DMS79 treated with DMSO at 0.1 percent for 48 hours (cell line): Measurements from ENCODE around the gene DDI1.

Source experiments
- DNase-seq: peaks from one replicate; lab custom pipeline; 2025; lab: John Stamatoyannopoulos, UW

Gene DDI1

GRCh38 chr11:104078245-104078644, 41.8 kb downstream of the DDI1 start:
- no peak for DNase-seq

DNA sequence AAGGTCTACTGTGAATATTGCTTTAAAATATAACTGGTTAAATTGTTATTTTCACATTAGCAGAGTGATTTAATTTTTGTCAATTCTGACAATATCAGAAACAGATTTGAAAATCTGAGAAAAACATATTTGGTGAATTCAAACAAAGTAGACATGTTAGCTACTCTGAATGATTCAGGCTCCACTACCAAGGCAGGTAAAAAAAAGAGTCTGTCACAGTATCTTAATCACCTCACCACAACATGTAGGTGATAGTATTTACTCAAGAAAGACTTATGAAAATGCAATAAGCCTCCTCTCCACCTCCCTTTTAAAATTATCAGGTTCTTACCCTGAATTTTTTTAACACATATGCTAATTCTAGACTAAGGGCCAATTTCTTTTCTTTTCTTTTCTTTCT, 42.6 kb downstream of the DDI1 start:
- no peak for DNase-seq

DNA sequence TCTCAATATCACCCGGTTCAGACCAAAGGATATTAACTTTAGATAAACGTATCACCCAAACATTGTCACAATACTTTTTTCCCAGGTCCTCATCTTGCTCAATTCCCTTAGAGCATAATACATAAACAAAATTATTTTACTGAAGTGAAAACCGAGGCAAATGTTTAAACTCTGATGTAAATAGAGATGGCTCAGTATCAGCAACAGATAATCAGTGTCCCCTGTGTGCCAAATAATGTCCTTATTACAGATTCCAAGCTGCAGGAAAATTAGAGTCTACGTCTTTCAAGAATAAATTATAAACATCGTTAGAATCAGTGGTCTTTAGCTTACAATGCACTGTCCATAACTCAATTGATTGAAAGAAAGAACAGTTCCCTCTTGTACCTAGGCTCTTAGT, 50.2 kb downstream of the DDI1 start:
- no peak for DNase-seq
